Stimulated activated CD8-positive, alpha-beta memory T cell treated with anti-CD3 and anti-CD28 coated beads, Interleukin-15, amount 100 ng/mL, for 1 hour (primary cell): ENCODE results near the gene TPPP.
A peak's percentile ranks its signal among the peaks of the same experiment; 100 is the strongest.

ENCODE experiments used
- DNase-seq: peaks from one replicate; pipeline ENCODE4 v3.0.0-alpha.2; 2020; ENCODE audit warnings: low read depth

TPPP gene

GRCh38 chr5:677131-678101 lies 15.7 kb downstream of the TPPP start:
- no peak for DNase-seq

- DNase-seq = no peak
These were observed 16.5 kb downstream of the TPPP start for GRCh38 chr5:676699-677076.

GRCh38 chr5:675871-676698 lies 17.1 kb downstream of the TPPP start:
- no peak for DNase-seq

GRCh38 chr5:675111-675870 lies 17.9 kb downstream of the TPPP start:
- DNase-seq = no peak

GRCh38 chr5:674630-675011 lies 18.5 kb downstream of the TPPP start:
- DNase-seq = no peak

- no peak for DNase-seq
These were observed 19.1 kb downstream of the TPPP start for GRCh38 chr5:673831-674629.

- no peak for DNase-seq
These were observed 19.9 kb downstream of the TPPP start for GRCh38 chr5:673161-673830.

- peak; percentile 57 for DNase-seq
These were observed 20.6 kb downstream of the TPPP start for GRCh38 chr5:672329-673160.

GRCh38 chr5:671459-672328 lies 21.5 kb downstream of the TPPP start:
- peak; percentile 47 for DNase-seq

- no peak for DNase-seq
These were observed 22.5 kb downstream of the TPPP start for GRCh38 chr5:670396-671270.

GRCh38 chr5:669842-670395 lies 23.2 kb downstream of the TPPP start:
- DNase-seq = no peak

- DNase-seq = no peak
These were observed 23.9 kb downstream of the TPPP start for GRCh38 chr5:669111-669841.

- DNase-seq = no peak
These were observed 24.7 kb downstream of the TPPP start for GRCh38 chr5:668283-668995.

GRCh38 chr5:666816-667498 lies 26.2 kb downstream of the TPPP start:
- DNase-seq = no peak

GRCh38 chr5:665956-666711 lies 27.0 kb downstream of the TPPP start:
- DNase-seq = no peak
